ENCODE results near the gene ZC3H18. TPM values are rescaled to one million over a fixed set of nuclear protein-coding genes. Genes with fewer than 3 reads are reported as not detected.
A peak's percentile ranks its signal among the peaks of the same experiment; 100 is the strongest.

ZC3H18 gene
- total RNA-seq, 2 donors from 2014 or later, result 103 TPM

- ATAC-seq (replicated peaks), result no peak
- H3K4me3 Mint-ChIP-seq, result no peak overlapping the region
- H3K27ac Mint-ChIP-seq, result no peak overlapping the region
- H3K36me3 Mint-ChIP-seq (ENCODE audit: low read depth), result no peaks in the 10 kb centered on the region
- no peaks in the 10 kb centered on the region for H3K27me3 Mint-ChIP-seq
- no peaks in the 10 kb centered on the region for H3K9me3 Mint-ChIP-seq
- no peaks in the 10 kb centered on the region for H3K4me1 Mint-ChIP-seq
These were observed 99.8 kb downstream of the ZC3H18 start for GRCh38 chr16:88669980-88670379.

DNA sequence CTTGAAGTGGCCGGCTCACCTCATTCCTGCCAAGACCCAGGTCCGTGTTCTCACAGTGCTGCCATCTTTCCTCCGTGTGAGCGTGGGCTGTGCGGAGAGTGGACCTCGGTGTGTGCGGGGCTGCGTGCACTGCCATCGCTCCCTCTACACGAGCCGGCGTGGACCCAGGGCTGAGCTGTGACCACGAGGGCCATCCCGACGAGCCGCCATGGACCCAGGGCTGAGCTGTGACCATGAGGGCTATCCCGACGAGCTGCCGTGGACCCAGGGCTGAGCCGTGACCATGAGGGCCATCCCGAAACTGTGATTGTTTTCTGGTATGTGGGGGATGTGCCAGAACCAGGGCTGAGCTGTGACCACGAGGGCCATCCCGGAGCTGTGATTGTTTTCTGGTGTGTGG is 101.6 kb downstream of the ZC3H18 start:
- H3K36me3 Mint-ChIP-seq (ENCODE audit: low read depth), result no peaks in the 10 kb centered on the region
- ATAC-seq (replicated peaks), result no peak
- no peak overlapping the region for H3K27ac Mint-ChIP-seq
- H3K9me3 Mint-ChIP-seq, result no peaks in the 10 kb centered on the region
- no peaks in the 10 kb centered on the region for H3K4me1 Mint-ChIP-seq
- H3K27me3 Mint-ChIP-seq, result no peaks in the 10 kb centered on the region
- no peak overlapping the region for H3K4me3 Mint-ChIP-seq

DNA sequence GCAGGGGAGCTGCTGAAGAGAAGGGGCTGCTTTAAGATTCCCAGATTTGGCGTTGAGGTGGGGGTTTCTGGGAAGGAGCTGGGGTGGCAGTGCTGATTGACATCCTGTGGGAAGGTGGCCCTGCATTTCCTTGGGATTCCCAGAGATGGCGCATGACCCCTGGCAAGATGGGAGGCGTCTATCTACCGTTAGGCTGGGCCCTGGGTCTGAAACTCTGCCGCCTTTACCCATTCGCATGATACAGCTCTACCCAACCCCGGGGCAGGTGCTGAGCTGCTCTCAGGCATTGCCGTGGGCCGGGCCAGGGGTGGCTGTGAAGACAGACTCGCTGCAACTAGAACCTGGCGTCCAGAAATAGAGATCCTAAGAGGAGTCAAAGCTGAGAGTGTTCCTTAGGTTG is 102.6 kb downstream of the ZC3H18 start:
- no peak for ATAC-seq (replicated peaks)
- H3K4me1 Mint-ChIP-seq, result no peaks in the 10 kb centered on the region
- H3K4me3 Mint-ChIP-seq, result no peak overlapping the region
- H3K36me3 Mint-ChIP-seq (ENCODE audit: low read depth), result no peaks in the 10 kb centered on the region
- no peaks in the 10 kb centered on the region for H3K27me3 Mint-ChIP-seq
- no peaks in the 10 kb centered on the region for H3K9me3 Mint-ChIP-seq
- no peak overlapping the region for H3K27ac Mint-ChIP-seq

GRCh38 chr16:88673716-88674379 is 103.6 kb downstream of the ZC3H18 start:
- no peaks in the 10 kb centered on the region for H3K27me3 Mint-ChIP-seq
- H3K36me3 Mint-ChIP-seq (ENCODE audit: low read depth), result no peaks in the 10 kb centered on the region
- ATAC-seq (replicated peaks), result no peak

DNA sequence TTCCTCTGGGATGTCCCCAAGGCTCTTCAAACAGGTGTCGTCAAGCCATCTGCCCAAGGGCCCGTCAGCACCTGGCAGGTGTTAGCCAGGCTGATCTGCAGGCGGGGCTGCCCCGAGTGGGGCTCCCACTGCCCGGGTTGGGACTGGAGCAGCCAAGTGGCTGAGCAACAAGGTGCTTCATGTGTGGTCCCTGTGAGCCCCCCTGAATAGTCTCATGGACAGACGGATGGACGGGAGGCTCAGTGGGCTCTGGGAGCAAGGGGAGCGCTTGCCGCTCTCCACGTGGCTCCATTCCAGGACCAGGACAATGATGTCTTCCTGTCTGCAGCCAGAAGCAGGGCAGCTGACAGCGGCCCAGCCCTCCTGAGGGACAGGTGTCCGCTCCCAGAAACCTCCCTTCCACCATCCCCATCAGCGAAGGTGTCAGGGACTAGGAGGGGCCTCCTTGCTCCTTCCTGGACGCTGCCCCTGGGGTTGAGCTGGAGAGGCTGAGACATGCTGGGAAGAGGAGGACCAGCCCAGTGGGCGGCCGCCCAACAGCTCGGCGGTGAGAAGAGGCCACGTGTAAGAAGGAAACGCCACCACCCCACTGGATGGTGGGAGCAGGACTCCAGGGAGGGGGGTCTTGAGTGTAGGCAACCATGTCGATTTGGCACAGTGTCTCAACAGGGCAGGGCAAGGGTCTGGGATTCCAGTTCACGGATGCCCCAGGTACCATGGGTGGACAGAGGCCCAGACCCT is 106.5 kb downstream of the ZC3H18 start:
- peaks cover 11% of the 10 kb centered on the region for H3K36me3 Mint-ChIP-seq (ENCODE audit: low read depth)
- no peak overlapping the region for H3K27ac Mint-ChIP-seq
- H3K4me1 Mint-ChIP-seq, result peaks cover 4% of the 10 kb centered on the region
- no peak overlapping the region for H3K4me3 Mint-ChIP-seq
- H3K9me3 Mint-ChIP-seq, result no peaks in the 10 kb centered on the region
- no peak for ATAC-seq (replicated peaks)
- H3K27me3 Mint-ChIP-seq, result no peaks in the 10 kb centered on the region

More at GRCh38 chr16:88673716-88674379, 103.6 kb downstream of the ZC3H18 start:
- no peaks in the 10 kb centered on the region for H3K9me3 Mint-ChIP-seq
- no peak overlapping the region for H3K4me3 Mint-ChIP-seq
- H3K4me1 Mint-ChIP-seq, result no peaks in the 10 kb centered on the region
- peak overlapping the region; percentile 33 for H3K27ac Mint-ChIP-seq

GRCh38 chr16:88677721-88678120 is 107.5 kb downstream of the ZC3H18 start:
- no peaks in the 10 kb centered on the region for H3K27me3 Mint-ChIP-seq
- no peaks in the 10 kb centered on the region for H3K9me3 Mint-ChIP-seq
- H3K27ac Mint-ChIP-seq, result no peak overlapping the region
- H3K36me3 Mint-ChIP-seq (ENCODE audit: low read depth), result peaks cover 11% of the 10 kb centered on the region
- no peak overlapping the region for H3K4me3 Mint-ChIP-seq
- H3K4me1 Mint-ChIP-seq, result peaks cover 10% of the 10 kb centered on the region
- ATAC-seq (replicated peaks), result no peak

DNA sequence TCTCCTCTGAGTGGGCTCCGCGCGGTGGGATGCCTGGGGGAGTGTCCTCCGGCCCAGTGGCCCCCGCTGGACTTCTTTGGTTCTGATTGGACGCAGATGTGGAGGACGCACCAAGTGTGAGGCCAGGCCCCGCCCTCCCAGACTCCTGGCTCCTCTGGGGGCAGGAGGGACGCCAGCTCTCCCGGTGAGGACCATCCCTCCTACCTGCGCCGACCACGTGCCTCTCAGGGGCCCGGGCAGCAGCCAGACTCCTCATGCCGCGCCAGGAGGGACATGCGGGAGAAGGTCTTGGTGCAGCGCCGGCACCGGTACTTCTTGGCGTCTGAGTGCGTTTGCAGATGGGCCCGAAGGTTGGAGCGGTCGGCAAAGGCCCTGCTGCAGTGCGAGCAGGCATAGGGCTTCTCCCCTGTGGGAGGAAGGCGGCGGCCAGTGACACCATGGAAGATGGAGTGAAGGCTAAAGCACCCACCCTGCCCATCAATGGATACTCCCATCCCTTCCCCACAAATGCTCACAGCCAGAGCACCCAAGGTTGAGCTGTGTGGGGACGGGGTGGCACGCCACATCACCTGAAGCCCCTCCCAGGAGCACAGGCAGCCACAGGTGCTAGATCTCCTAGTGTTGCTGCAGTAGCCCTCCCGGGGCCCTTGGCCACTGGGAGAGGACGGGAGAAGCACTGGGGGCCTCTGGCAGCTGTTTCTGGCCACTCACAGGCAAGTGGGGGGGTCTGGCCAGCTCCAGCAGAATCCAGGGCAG is 108.2 kb downstream of the ZC3H18 start:
- H3K27ac Mint-ChIP-seq, result no peak overlapping the region
- peaks cover 11% of the 10 kb centered on the region for H3K36me3 Mint-ChIP-seq (ENCODE audit: low read depth)
- H3K9me3 Mint-ChIP-seq, result no peaks in the 10 kb centered on the region
- H3K4me1 Mint-ChIP-seq, result peaks cover 10% of the 10 kb centered on the region
- no peaks in the 10 kb centered on the region for H3K27me3 Mint-ChIP-seq
- no peak for ATAC-seq (replicated peaks)
- H3K4me3 Mint-ChIP-seq, result no peak overlapping the region

DNA sequence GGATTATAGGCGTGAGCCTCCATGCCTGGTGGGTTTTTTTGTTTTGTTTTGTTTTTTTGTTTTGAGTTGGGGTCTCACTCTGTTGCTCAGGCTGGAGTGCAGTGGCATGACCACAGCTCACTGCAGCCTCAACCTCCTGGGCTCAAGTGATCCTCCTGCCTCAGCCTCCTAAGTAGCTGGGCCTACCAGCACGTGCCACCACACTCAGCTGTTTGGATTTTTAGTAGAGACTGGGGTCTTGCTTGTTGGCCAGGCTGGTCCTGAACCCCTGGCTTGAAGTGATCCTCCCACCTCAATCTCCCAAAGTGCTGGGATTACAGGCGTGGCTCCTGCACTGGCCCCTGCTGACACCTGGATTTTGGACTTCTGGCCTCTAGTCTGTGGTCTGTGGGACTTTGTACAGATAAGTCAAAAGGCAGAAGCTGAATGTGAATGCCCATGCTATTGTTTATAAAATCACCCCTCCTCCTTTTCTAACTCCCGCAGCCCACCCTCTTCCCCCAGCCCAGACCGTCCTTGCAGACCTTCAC is 110.4 kb downstream of the ZC3H18 start:
- peak overlapping the region; percentile 75 for H3K4me3 Mint-ChIP-seq
- no peaks in the 10 kb centered on the region for H3K27me3 Mint-ChIP-seq

DNA sequence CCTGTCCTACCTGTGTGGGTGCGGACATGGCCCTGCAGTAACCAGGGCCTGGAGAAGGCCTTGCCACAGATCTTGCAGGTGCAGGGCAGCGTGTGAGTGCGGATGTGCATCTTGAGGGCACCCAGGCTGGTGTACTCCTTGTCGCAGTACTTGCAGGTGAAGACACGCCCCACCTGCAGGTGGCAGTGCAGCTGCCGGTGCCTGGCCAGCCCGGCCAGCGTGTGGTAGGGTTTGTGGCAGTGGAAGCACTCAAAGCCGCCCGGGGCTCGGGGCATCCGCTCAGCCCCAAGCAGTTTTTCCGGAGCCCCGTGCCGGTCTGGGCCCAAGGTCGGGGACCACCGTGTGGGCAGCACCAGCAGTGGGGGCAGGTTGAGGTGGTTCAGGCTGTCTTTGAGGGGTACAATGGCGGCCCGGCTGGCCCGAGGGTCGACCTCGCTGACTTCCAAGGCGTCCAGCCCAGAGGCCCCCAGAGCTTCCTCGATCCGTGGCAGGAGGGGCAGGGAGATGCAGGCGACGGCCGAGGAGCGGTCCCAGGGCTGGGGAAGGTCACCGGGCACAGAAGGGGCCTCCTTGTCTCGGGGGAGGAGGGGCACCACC is 111.0 kb downstream of the ZC3H18 start:
- no peak for ATAC-seq (replicated peaks)
- Mint-ChIP-seq H3K36me3 (ENCODE audit: low read depth) (peaks cover 11% of the 10 kb centered on the region), H3K27ac (peak overlapping the region; percentile 76), H3K4me3 (peak overlapping the region; percentile 75), H3K9me3 (no peaks in the 10 kb centered on the region), H3K4me1 (peaks cover 17% of the 10 kb centered on the region), H3K27me3 (no peaks in the 10 kb centered on the region)

More for the DNA sequence above, 110.4 kb downstream of the ZC3H18 start:
- Mint-ChIP-seq H3K4me1 (peaks cover 17% of the 10 kb centered on the region), H3K36me3 (ENCODE audit: low read depth) (peaks cover 11% of the 10 kb centered on the region), H3K9me3 (no peaks in the 10 kb centered on the region), H3K27ac (no peak overlapping the region)
- ATAC-seq (replicated peaks), result no peak

Other genes starting within 250 kb of the ZC3H18 start
- under 1 TPM; 0.26 to 0.30 TPM for gene ZNF469, start 187.4 kb upstream of the ZC3H18 start, total RNA-seq
- 10 to 100 TPM; 12.2 to 22.1 TPM for gene ZFPM1, start 117.1 kb upstream of the ZC3H18 start, total RNA-seq
- under 1 TPM; 0.42 to 0.56 TPM for gene IL17C, start 68.2 kb downstream of the ZC3H18 start, total RNA-seq
- gene CYBA, start 80.7 kb downstream of the ZC3H18 start, total RNA-seq, result 100 to 1,000 TPM; 242 to 290 TPM
- gene MVD, start 92.7 kb downstream of the ZC3H18 start, total RNA-seq, result 10 to 100 TPM; 84.3 to 93.2 TPM
- 1 to 10 TPM; 5.9 to 6.7 TPM for gene SNAI3, start 116.1 kb downstream of the ZC3H18 start, total RNA-seq
- gene RNF166, start 136.0 kb downstream of the ZC3H18 start, total RNA-seq, result 100 to 1,000 TPM in 1 of 2 donors, 10 to 100 TPM in 1; 57.1 to 119 TPM
- 10 to 100 TPM; 19.8 to 31.8 TPM for gene CTU2, start 136.1 kb downstream of the ZC3H18 start, total RNA-seq
- 100 to 1,000 TPM; 197 to 326 TPM for gene PIEZO1, start 214.8 kb downstream of the ZC3H18 start, total RNA-seq
- gene CDT1, start 233.4 kb downstream of the ZC3H18 start, total RNA-seq, result 100 to 1,000 TPM in 1 of 2 donors, 10 to 100 TPM in 1; 96.6 to 141 TPM
- 100 to 1,000 TPM; 132 to 139 TPM for gene APRT, start 241.5 kb downstream of the ZC3H18 start, total RNA-seq

All from activated T-helper 17 cell treated with anti-CD3 and anti-CD28 coated beads, Interleukin-2, amount 50 U/mL, for 72 hours (primary cell).